Breast epithelium (tissue), 4 donors: ENCODE results near the gene CDKN2B-AS1. TPM values are rescaled to one million over a fixed set of nuclear protein-coding genes. Genes with fewer than 3 reads are reported as not detected.

Experiments
- DNase-seq, 2 donors: peaks; one replicate each; pipeline ENCODE4 v3.0.0-alpha.2; 2019; ENCODE audit warnings: low spot score in 2 of 2
- H3K27ac ChIP-seq, 2 donors: fragments of 200-600 bp; sonication (generic) in 1 of 2; one replicate each; pipeline ENCODE4 v1.5.1; 2016 to 2019; ENCODE audit warnings: mild to moderate bottlenecking in 1 of 2
- H3K27me3 ChIP-seq, 2 donors: fragments of 200-600 bp; sonication (generic) in 1 of 2; one replicate each; pipeline versions ENCODE4 v1.5.1 to v1.6.0; 2017 to 2019; ENCODE audit warnings: control low read depth in 1 of 2, mild to moderate bottlenecking in 1 of 2
- H3K36me3 ChIP-seq: fragments of 200-600 bp; one replicate; pipeline ENCODE4 v1.5.1; 2019
- H3K4me1 ChIP-seq, 2 donors: fragments of 200-600 bp; sonication (generic); one replicate each; pipeline ENCODE4 v1.5.1; 2016 to 2019; ENCODE audit warnings: control low read depth in 1 of 2
- H3K4me3 ChIP-seq, 3 donors: fragments of 200-600 bp; sonication (generic); 1 replicate in 2 of 3; 2 replicates in 1 of 3; pipeline ENCODE4 v1.5.1; 2016 to 2019; ENCODE audit warnings: mild to moderate bottlenecking in 3 of 3, moderate library complexity in 2 of 3
- H3K9me3 ChIP-seq, 2 donors: fragments of 200-600 bp; sonication (generic) in 1 of 2; one replicate each; pipeline ENCODE4 v1.5.1; 2016 to 2019; ENCODE audit warnings: control low read depth in 1 of 2
- POLR2A ChIP-seq: fragments of 450-650 bp; IDR thresholded peaks from one replicate; pipeline ENCODE4 v1.6.1; 2016; ENCODE audit warnings: antibody characterized with exemption, mild to moderate bottlenecking, moderate library complexity
- POLR2AphosphoS5 ChIP-seq, 3 donors: sonication (generic); formaldehyde crosslinking; IDR thresholded peaks; one replicate each; pipeline ENCODE4 v1.6.1; 2017; ENCODE audit warnings: antibody characterized with exemption in 3 of 3
- intact Hi-C: fragments of 100-400 bp; cut with DNase I; formaldehyde crosslinking; loops from one replicate; pipeline ENCODE4 v1.15.1; 2023; ENCODE audit warnings: low total_unique reads
- total RNA-seq, 3 donors: library from RNA; depleted of rRNA; stranded (reverse); fragments of >200 nt; gene quantifications; one replicate each; pipeline ENCODE4 v1.1.0, GENCODE V29; 2016
- TF ChIP-seq, protein P1 (sequence below), 3 donors: fragments of 450-650 bp; IDR thresholded peaks; one replicate each; pipeline ENCODE4 v1.5.1; 2016 to 2017; ENCODE audit warnings: antibody characterized with exemption in 3 of 3, mild to moderate bottlenecking in 3 of 3, moderate library complexity in 3 of 3

The CDKN2B-AS1 gene
- total RNA-seq, 3 donors from 2014 or later: 1.3 to 4.6 (median 3.2) TPM

GRCh38 chr9:21974722-21975409 is 19.7 kb upstream of the CDKN2B-AS1 start:
- no peaks in the 10 kb centered on the region for H3K4me1 ChIP-seq
- no peaks in the 10 kb centered on the region for H3K9me3 ChIP-seq
- DNase-seq: no peak
- H3K4me3 ChIP-seq: peak overlapping the region; percentile 24 to 74 (median 47)
- H3K27me3 ChIP-seq: peaks cover 4 to 100% of the 10 kb centered on the region in 2 donors
- intact Hi-C loops: no loop called here
- H3K27ac ChIP-seq: no peak overlapping the region
- TF ChIP-seq POLR2AphosphoS5 (IDR thresholded peaks at IDR 0.05) (no peak), POLR2A (no peak)
- TF ChIP-seq, protein P1, sequence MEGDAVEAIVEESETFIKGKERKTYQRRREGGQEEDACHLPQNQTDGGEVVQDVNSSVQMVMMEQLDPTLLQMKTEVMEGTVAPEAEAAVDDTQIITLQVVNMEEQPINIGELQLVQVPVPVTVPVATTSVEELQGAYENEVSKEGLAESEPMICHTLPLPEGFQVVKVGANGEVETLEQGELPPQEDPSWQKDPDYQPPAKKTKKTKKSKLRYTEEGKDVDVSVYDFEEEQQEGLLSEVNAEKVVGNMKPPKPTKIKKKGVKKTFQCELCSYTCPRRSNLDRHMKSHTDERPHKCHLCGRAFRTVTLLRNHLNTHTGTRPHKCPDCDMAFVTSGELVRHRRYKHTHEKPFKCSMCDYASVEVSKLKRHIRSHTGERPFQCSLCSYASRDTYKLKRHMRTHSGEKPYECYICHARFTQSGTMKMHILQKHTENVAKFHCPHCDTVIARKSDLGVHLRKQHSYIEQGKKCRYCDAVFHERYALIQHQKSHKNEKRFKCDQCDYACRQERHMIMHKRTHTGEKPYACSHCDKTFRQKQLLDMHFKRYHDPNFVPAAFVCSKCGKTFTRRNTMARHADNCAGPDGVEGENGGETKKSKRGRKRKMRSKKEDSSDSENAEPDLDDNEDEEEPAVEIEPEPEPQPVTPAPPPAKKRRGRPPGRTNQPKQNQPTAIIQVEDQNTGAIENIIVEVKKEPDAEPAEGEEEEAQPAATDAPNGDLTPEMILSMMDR (IDR thresholded peaks at IDR 0.05): no peak
- H3K36me3 ChIP-seq: no peaks in the 10 kb centered on the region

- no peaks in the 10 kb centered on the region for H3K9me3 ChIP-seq
- intact Hi-C loops: no loop called here
- peaks cover 0 to 90% of the 10 kb centered on the region in 2 donors for H3K27me3 ChIP-seq
- H3K36me3 ChIP-seq: no peaks in the 10 kb centered on the region
- no peak overlapping the region for H3K4me3 ChIP-seq
- no peak overlapping the region for H3K27ac ChIP-seq
- TF ChIP-seq POLR2A: no peak
- TF ChIP-seq, protein P1 (IDR thresholded peaks at IDR 0.05): no peak
- no peak for TF ChIP-seq POLR2AphosphoS5 (IDR thresholded peaks at IDR 0.05)
- no peaks in the 10 kb centered on the region for H3K4me1 ChIP-seq
- DNase-seq: no peak
Observed at GRCh38 chr9:21976334-21976875, 18.2 kb upstream of the CDKN2B-AS1 start.

GRCh38 chr9:21982391-21982790 is 12.2 kb upstream of the CDKN2B-AS1 start:
- Histone ChIP-seq H3K27ac (no peak overlapping the region), H3K4me1 (no peaks in the 10 kb centered on the region), H3K4me3 (no peak overlapping the region), H3K27me3 (peaks cover 0 to 45% of the 10 kb centered on the region in 2 donors), H3K36me3 (no peaks in the 10 kb centered on the region), H3K9me3 (no peaks in the 10 kb centered on the region)
- intact Hi-C loops: no loop called here
- TF ChIP-seq, protein P1 (IDR thresholded peaks at IDR 0.05): no peak
- TF ChIP-seq POLR2AphosphoS5 (IDR thresholded peaks at IDR 0.05): no peak
- no peak for TF ChIP-seq POLR2A
- DNase-seq: no peak

DNA sequence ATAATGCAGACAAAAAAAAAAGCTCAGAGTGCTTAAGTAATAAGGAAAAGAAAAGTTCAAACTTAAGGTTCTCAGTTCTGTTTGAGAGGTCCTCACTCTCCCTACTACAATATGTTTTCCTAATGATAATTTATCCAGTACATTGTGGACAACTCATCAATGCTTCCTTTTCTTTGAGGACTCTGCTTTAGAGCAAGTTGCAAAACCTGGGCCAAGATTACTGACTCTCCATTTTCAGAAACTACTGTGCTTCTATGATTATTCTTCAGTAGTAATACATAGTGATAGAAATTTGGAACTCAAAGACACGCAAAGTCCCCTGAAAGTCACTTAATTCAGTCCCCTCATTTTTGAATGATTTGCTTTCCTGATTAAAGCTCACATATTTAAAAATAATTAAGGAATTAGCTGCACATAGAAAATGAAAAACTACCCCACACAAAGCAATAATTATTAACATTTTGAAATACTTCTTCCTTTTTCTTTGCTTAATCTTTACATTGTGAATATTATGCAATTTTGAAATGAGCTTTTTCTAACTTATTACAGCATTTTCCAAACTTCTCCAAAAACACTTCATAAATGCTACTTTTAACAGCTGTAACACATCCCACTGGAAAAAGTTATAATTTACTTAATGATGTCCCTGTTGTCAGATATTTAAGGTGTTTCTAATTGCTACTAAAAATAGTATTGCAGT is 11.6 kb upstream of the CDKN2B-AS1 start:
- H3K27ac ChIP-seq: no peak overlapping the region
- no peak overlapping the region for H3K4me3 ChIP-seq
- intact Hi-C loops: no loop called here
- H3K4me1 ChIP-seq: no peaks in the 10 kb centered on the region
- DNase-seq: no peak
- H3K36me3 ChIP-seq: no peaks in the 10 kb centered on the region
- H3K27me3 ChIP-seq: peaks cover 0 to 39% of the 10 kb centered on the region in 2 donors
- no peaks in the 10 kb centered on the region for H3K9me3 ChIP-seq
- TF ChIP-seq POLR2AphosphoS5 (IDR thresholded peaks at IDR 0.05) (no peak), POLR2A (no peak)
- TF ChIP-seq, protein P1 (IDR thresholded peaks at IDR 0.05): no peak

DNA sequence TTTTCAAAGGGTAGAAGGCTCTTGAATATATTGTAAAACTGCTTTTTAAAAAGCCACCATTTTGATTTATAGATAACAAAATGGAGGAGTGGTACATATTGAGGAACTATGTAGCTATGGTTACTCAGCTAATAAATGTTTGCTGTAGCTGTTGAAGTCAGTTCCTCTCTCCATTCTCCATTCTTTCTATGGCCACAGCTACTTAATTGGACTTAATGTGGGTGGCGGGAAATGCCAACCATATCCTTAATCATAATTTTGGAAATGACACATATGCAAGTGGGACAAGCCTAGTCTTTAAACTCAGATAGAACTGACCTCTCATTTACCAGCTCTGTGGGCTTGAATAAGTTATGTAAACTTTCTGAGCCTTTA is 11.0 kb upstream of the CDKN2B-AS1 start:
- TF ChIP-seq, protein P1 (IDR thresholded peaks at IDR 0.05): no peak
- Histone ChIP-seq H3K9me3 (no peaks in the 10 kb centered on the region), H3K4me1 (no peaks in the 10 kb centered on the region), H3K36me3 (no peaks in the 10 kb centered on the region), H3K27me3 (peaks cover 0 to 34% of the 10 kb centered on the region in 2 donors), H3K27ac (no peak overlapping the region), H3K4me3 (no peak overlapping the region)
- intact Hi-C loops: no loop called here
- no peak for DNase-seq
